OCI-LY1 (cell line): ENCODE data around the gene GNB1L.
"Not testable (repeated sequence)": the region's sequence is repeated elsewhere in the genome, so short reads cannot be mapped to it uniquely, and the experiment has no call there.

Experiments used
- H2AFZ ChIP-seq: fragments of 200-600 bp; sonication (generic), shearing (Covaris generic); 2 replicates; pipeline ENCODE4 v1.6.0; 2014; ENCODE audit warnings: antibody characterized with exemption, mild to moderate bottlenecking, low read length
- H3F3A ChIP-seq: fragments of 200-600 bp; sonication (generic), shearing (Covaris generic); 2 replicates; pipeline ENCODE4 v1.6.0; 2014; ENCODE audit warnings: mild to moderate bottlenecking, antibody characterized with exemption, low read length, moderate library complexity; ENCODE audit not compliant: insufficient read depth
- H3K27ac ChIP-seq: fragments of 200-600 bp; sonication (generic); 2 replicates; pipeline ENCODE4 v1.5.1; 2014; ENCODE audit warnings: low read length, mixed run types, mild to moderate bottlenecking, low read depth; ENCODE audit not compliant: poor library complexity, severe bottlenecking
- H3K27me3 ChIP-seq: fragments of 200-600 bp; sonication (generic); 2 replicates; pipeline ENCODE4 v1.6.0; 2014; ENCODE audit warnings: antibody characterized with exemption, mild to moderate bottlenecking, low read length, moderate library complexity; ENCODE audit not compliant: insufficient read depth
- H3K36me3 ChIP-seq: fragments of 200-600 bp; sonication (generic); 2 replicates; pipeline ENCODE4 v1.6.1; 2014; ENCODE audit warnings: mild to moderate bottlenecking, antibody characterized with exemption, low read length, moderate library complexity, mixed read lengths; ENCODE audit not compliant: insufficient read depth
- H3K4me1 ChIP-seq: fragments of 200-600 bp; sonication (generic); 2 replicates; pipeline ENCODE4 v1.5.1; 2014; ENCODE audit warnings: mild to moderate bottlenecking, low read length, moderate library complexity; ENCODE audit not compliant: insufficient read depth, severe bottlenecking
- H3K4me2 ChIP-seq: fragments of 200-600 bp; sonication (generic), shearing (Covaris generic); 2 replicates; pipeline ENCODE4 v1.6.1; 2014; ENCODE audit warnings: low read length
- H3K4me3 ChIP-seq: fragments of 200-600 bp; sonication (generic); 2 replicates; pipeline ENCODE4 v1.5.1; 2014; ENCODE audit warnings: low read length, low read depth, mild to moderate bottlenecking, mixed read lengths; ENCODE audit not compliant: poor library complexity, severe bottlenecking
- H3K79me2 ChIP-seq: fragments of 200-600 bp; shearing (Covaris generic); 2 replicates; pipeline ENCODE4 v1.6.1; 2016; ENCODE audit warnings: mixed run types, low read length, mixed read lengths; ENCODE audit not compliant: insufficient read depth
- H3K9ac ChIP-seq: fragments of 200-600 bp; sonication (generic), shearing (Covaris generic); 2 replicates; pipeline ENCODE4 v1.6.1; 2014; ENCODE audit warnings: mild to moderate bottlenecking, low read length, mixed read lengths
- H3K9me2 ChIP-seq: fragments of 200-600 bp; sonication (generic), shearing (Covaris generic); 2 replicates; pipeline ENCODE4 v1.6.1; 2014; ENCODE audit warnings: low read depth, mild to moderate bottlenecking, low read length, mixed read lengths
- H3K9me3 ChIP-seq: fragments of 200-600 bp; shearing (Covaris generic); 2 replicates; pipeline ENCODE4 v1.6.1; 2014; ENCODE audit warnings: low read length, mixed read lengths
- H4K20me1 ChIP-seq: fragments of 200-600 bp; sonication (generic), shearing (Covaris generic); 2 replicates; pipeline ENCODE4 v1.6.0; 2016; ENCODE audit warnings: mild to moderate bottlenecking, low read length; ENCODE audit not compliant: insufficient read depth
- EZH2 ChIP-seq: fragments of 200-600 bp; sonication (generic), shearing (Covaris generic); IDR thresholded peaks from 2 replicates; pipeline ENCODE4 v1.8.0; 2017; ENCODE audit warnings: borderline replicate concordance, mixed run types, mild to moderate bottlenecking, antibody characterized with exemption, low read length, moderate library complexity, mixed read lengths
- TF ChIP-seq, protein P1 (sequence below): fragments of 200-600 bp; sonication (generic), shearing (Covaris generic); IDR thresholded peaks from 2 replicates; pipeline ENCODE4 v1.5.1; 2017; ENCODE audit warnings: mild to moderate bottlenecking, antibody characterized with exemption, low read length, moderate library complexity, mixed read lengths

Gene GNB1L

DNA sequence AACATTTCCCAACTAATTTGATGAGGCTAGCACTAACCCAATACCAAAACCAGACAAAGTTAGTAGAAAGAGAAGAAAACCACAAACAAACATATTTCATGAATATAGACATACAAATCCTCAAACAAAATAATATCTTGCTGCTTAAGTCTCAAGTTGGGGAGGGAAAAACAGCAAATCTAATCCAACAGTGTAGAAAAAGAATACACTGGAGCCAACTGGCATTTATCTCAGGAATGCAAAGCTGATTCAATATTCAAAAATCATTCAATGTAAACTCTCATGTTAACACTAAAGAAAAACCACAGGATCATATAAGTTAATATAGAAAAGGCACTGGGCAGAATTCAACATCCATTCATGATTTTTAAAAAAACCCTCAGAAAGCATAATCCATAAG lies 18.2 kb downstream of the GNB1L start:
- Histone ChIP-seq H3K27me3 (no peaks in the 10 kb centered on the region), H3K79me2 (no peaks in the 10 kb centered on the region), H3K4me2 (no peak overlapping the region), H3K36me3 (no peaks in the 10 kb centered on the region), H3K9me3 (no peaks in the 10 kb centered on the region), H3K9me2 (no peaks in the 10 kb centered on the region), H4K20me1 (no peaks in the 10 kb centered on the region), H3F3A (no peaks in the 10 kb centered on the region), H3K9ac (no peak overlapping the region), H3K27ac (no peak overlapping the region), H3K4me3 (no peak overlapping the region), H2AFZ (no peak overlapping the region), H3K4me1 (peaks cover 16% of the 10 kb centered on the region)
- no peak for TF ChIP-seq EZH2
- TF ChIP-seq, protein P1, sequence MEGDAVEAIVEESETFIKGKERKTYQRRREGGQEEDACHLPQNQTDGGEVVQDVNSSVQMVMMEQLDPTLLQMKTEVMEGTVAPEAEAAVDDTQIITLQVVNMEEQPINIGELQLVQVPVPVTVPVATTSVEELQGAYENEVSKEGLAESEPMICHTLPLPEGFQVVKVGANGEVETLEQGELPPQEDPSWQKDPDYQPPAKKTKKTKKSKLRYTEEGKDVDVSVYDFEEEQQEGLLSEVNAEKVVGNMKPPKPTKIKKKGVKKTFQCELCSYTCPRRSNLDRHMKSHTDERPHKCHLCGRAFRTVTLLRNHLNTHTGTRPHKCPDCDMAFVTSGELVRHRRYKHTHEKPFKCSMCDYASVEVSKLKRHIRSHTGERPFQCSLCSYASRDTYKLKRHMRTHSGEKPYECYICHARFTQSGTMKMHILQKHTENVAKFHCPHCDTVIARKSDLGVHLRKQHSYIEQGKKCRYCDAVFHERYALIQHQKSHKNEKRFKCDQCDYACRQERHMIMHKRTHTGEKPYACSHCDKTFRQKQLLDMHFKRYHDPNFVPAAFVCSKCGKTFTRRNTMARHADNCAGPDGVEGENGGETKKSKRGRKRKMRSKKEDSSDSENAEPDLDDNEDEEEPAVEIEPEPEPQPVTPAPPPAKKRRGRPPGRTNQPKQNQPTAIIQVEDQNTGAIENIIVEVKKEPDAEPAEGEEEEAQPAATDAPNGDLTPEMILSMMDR, result no peak

DNA sequence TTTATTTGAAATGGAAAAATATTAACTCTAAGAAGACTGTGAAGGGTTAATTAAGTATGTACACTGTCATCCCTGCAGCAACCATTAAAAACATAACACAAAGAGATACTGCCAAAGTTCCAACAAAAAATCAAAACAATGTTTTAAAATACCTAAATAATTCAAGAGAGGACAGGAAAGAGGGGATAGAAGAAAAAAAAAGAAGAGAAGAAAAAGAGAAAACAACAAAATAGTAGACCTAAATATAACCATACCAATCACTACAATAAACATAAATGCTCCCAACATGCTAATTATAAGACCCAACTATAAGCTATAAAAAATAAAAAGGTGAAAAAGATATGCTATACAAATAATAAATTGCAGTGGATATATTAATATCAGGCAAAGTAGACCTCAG lies 20.1 kb downstream of the GNB1L start:
- no peaks in the 10 kb centered on the region for H3K36me3 ChIP-seq

DNA sequence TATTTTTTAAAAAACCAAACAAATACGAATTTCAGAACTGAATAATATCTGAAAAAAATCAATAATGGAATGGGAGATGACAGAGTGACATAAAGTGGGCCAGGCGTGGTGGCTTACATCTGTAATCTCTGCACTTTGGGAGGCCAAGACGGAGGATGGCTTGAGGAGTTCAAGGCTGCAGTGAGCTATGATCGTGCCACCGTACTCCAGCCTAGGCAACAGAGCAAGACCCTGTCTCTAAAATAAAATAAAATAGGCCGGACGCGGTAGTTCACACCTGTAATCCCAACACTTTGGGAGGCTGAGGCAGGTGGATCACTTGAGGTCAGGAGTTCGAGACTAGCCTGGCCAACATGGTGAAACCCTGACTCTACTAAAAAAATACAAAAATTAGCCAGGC lies 21.3 kb downstream of the GNB1L start:
- not testable (repeated sequence) for H3K36me3 ChIP-seq, H2AFZ ChIP-seq, H3K79me2 ChIP-seq, H3K27me3 ChIP-seq, H3K9me3 ChIP-seq, H3K9me2 ChIP-seq, H3F3A ChIP-seq, H3K4me2 ChIP-seq, H3K4me3 ChIP-seq, H4K20me1 ChIP-seq
- Histone ChIP-seq H3K27ac (peak overlapping the region; percentile 57), H3K9ac (peak overlapping the region; percentile 27; the same call in 1 of the 2 replicates), H3K4me1 (peaks cover 12% of the 10 kb centered on the region)

More for the DNA sequence above, 20.1 kb downstream of the GNB1L start:
- H3K9me2 ChIP-seq, result no peaks in the 10 kb centered on the region
- no peaks in the 10 kb centered on the region for H4K20me1 ChIP-seq
- H3K4me3 ChIP-seq, result no peak overlapping the region
- no peaks in the 10 kb centered on the region for H3K27me3 ChIP-seq
- H3K4me2 ChIP-seq, result no peak overlapping the region
- H3K4me1 ChIP-seq, result peaks cover 12% of the 10 kb centered on the region
- TF ChIP-seq, protein P1, result no peak
- no peak for TF ChIP-seq EZH2
- H3K79me2 ChIP-seq, result no peaks in the 10 kb centered on the region
- no peaks in the 10 kb centered on the region for H3K9me3 ChIP-seq
- no peak overlapping the region for H3K9ac ChIP-seq
- no peak overlapping the region for H2AFZ ChIP-seq
- H3F3A ChIP-seq, result no peaks in the 10 kb centered on the region
- H3K27ac ChIP-seq, result no peak overlapping the region

DNA sequence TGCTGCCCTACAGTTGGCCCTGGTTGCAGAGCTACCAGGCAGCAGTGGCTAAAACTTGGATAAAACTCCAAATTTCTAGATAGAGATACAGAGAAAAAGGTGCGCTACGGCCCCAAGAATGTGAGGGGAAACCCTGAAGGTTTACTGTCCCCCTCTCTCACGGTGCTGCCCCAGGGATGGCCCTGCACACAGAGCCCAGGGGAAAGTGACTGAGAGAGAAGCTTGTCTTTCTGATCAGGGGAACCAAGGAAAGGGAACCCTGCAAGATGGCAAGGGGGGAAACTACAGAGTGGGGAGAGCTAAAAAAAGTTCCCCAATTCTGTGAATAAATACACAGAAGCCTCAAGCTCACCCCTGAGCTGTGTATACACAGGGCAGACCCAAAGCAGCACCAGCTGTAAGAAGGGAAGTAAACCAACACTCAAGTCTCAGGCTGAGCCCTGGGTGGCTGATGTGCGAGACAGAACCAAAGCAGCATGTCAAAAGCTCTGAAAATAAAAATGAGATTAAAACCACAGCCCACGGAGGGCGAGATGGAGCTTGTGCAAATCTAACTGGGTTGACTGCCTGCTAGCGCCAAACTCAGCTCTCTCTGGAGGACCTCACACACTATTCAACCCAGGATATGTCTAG lies 22.1 kb downstream of the GNB1L start:
- no peaks in the 10 kb centered on the region for H3K9me3 ChIP-seq
- H3K27me3 ChIP-seq, result no peaks in the 10 kb centered on the region
- no peaks in the 10 kb centered on the region for H3K36me3 ChIP-seq
- peak overlapping the region; percentile 57 for H3K27ac ChIP-seq
- no peaks in the 10 kb centered on the region for H3K9me2 ChIP-seq
- no peaks in the 10 kb centered on the region for H4K20me1 ChIP-seq
- H3K9ac ChIP-seq, result peak overlapping the region; percentile 27; the same call in 1 of the 2 replicates
- H3K79me2 ChIP-seq, result no peaks in the 10 kb centered on the region
- peaks cover 12% of the 10 kb centered on the region for H3K4me1 ChIP-seq
- H3K4me3 ChIP-seq, result no peak overlapping the region
- H2AFZ ChIP-seq, result 0 out of 2 replicates have a peak overlapping the region, but pooled peaks have one; percentile 74
- no peak for TF ChIP-seq EZH2
- TF ChIP-seq, protein P1, result no peak
- peak overlapping the region; percentile 0; the same call in 1 of the 2 replicates for H3K4me2 ChIP-seq
- H3F3A ChIP-seq, result no peaks in the 10 kb centered on the region

DNA sequence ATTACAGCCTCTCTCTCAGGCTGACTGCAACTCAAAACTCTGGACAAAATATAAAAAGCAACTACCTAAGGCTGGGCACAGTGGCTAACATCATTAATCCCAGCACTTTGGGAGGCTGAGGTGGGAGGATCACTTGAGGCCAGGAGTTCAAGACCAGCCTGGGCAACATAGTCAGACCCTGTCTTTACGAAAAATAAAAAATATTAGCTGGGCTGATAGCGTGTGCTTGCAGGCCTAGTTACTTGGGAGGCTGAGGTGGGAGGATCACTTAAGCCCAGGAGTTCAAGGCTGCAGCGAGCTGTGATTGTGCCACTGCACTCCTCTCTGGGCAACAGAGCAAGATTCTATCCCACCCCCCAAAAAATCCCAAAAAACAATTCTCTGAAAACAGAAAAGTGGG lies 22.7 kb downstream of the GNB1L start:
- peak overlapping the region; percentile 57 for H3K27ac ChIP-seq
- not testable (repeated sequence) for H3K79me2 ChIP-seq, H3K9ac ChIP-seq

More for the DNA sequence above, 22.7 kb downstream of the GNB1L start:
- not testable (repeated sequence) for H3K9me3 ChIP-seq, H3K27me3 ChIP-seq, H4K20me1 ChIP-seq, H3K4me2 ChIP-seq, H3F3A ChIP-seq, H3K4me3 ChIP-seq, H2AFZ ChIP-seq, H3K9me2 ChIP-seq, H3K36me3 ChIP-seq
- H3K4me1 ChIP-seq, result peaks cover 12% of the 10 kb centered on the region
